CD14-positive monocyte (primary cell): Measurements from ENCODE around the gene CYFIP2. TPM values are rescaled to one million over a fixed set of nuclear protein-coding genes. Genes with fewer than 3 reads are reported as not detected.
A peak's percentile ranks its signal among the peaks of the same experiment; 100 is the strongest.

ENCODE experiments used
- DNase-seq, 3 donors: peaks; one replicate each; pipeline ENCODE4 v3.0.0-alpha.2; 2011 to 2022
- H2AFZ ChIP-seq: 2 replicates; pipeline ENCODE4 v1.6.0; 2012; ENCODE audit warnings: mild to moderate bottlenecking, low read depth, low read length, inconsistent platforms; ENCODE audit not compliant: insufficient read depth, poor library complexity, severe bottlenecking
- H3K27ac ChIP-seq, 2 donors: 1 replicate in 1 of 2; 2 replicates in 1 of 2; pipeline ENCODE4 v1.5.1; 2012 to 2013; ENCODE audit warnings: low read length in 2 of 2, control low read depth in 1 of 2, inconsistent platforms in 1 of 2, low read depth in 1 of 2, mild to moderate bottlenecking in 1 of 2
- H3K27me3 ChIP-seq, 2 donors: one replicate each; pipeline versions ENCODE4 v1.6.0 to v1.6.1; 2011 to 2013; ENCODE audit warnings: low read length in 2 of 2; ENCODE audit not compliant: control insufficient read depth in 2 of 2, insufficient read depth in 2 of 2
- H3K36me3 ChIP-seq, 2 donors: replicated peaks in 1 of 2; 1 replicate in 1 of 2; 2 replicates in 1 of 2; pipeline versions ENCODE4 v1.5.1 to v1.6.1; 2012 to 2013; ENCODE audit warnings: low read length in 2 of 2, control low read depth in 1 of 2, inconsistent platforms in 1 of 2, mild to moderate bottlenecking in 1 of 2; ENCODE audit not compliant: insufficient read depth in 2 of 2, control insufficient read depth in 1 of 2
- H3K4me1 ChIP-seq, 2 donors: 1 replicate in 1 of 2; 2 replicates in 1 of 2; pipeline versions ENCODE4 v1.5.1 to v1.6.1; 2012 to 2013; ENCODE audit warnings: low read length in 2 of 2, control low read depth in 1 of 2, inconsistent platforms in 1 of 2, mild to moderate bottlenecking in 1 of 2, moderate library complexity in 1 of 2; ENCODE audit not compliant: insufficient read depth in 2 of 2, control insufficient read depth in 1 of 2
- H3K4me2 ChIP-seq: replicated peaks from 2 replicates; pipeline ENCODE3; 2012; ENCODE audit warnings: low read length, moderate library complexity, mild to moderate bottlenecking; ENCODE audit not compliant: poor library complexity, severe bottlenecking; ENCODE audit errors: extremely low read depth
- H3K4me3 ChIP-seq, 3 experiments: fragments of 200-600 bp in 1 of 3; sonication (generic) in 1 of 3; replicated peaks in 1 of 3; 1 replicate in 2 of 3; 2 replicates in 1 of 3; pipeline ENCODE4 v1.5.1; 2011 to 2013; ENCODE audit warnings: low read length in 3 of 3, mild to moderate bottlenecking in 3 of 3, control low read depth in 2 of 3, low read depth in 2 of 3, inconsistent platforms in 1 of 3, moderate library complexity in 1 of 3
- H3K79me2 ChIP-seq: 2 replicates; pipeline ENCODE4 v1.6.0; 2012; ENCODE audit warnings: mild to moderate bottlenecking, control low read depth, inconsistent platforms, low read length, moderate library complexity; ENCODE audit not compliant: insufficient read depth
- H3K9ac ChIP-seq: 2 replicates; pipeline ENCODE4 v1.6.0; 2017; ENCODE audit warnings: low read length, mild to moderate bottlenecking; ENCODE audit not compliant: insufficient read depth, poor library complexity, severe bottlenecking
- H3K9me3 ChIP-seq, 2 donors: replicated peaks in 1 of 2; 1 replicate in 1 of 2; 2 replicates in 1 of 2; pipeline versions ENCODE4 v1.5.1 to v1.6.1; 2012 to 2013; ENCODE audit warnings: low read length in 2 of 2, control low read depth in 1 of 2; ENCODE audit not compliant: control insufficient read depth in 1 of 2, insufficient read depth in 1 of 2
- H4K20me1 ChIP-seq: 2 replicates; pipeline ENCODE4 v1.6.0; 2012; ENCODE audit warnings: mild to moderate bottlenecking, low read length, control low read depth, moderate library complexity; ENCODE audit not compliant: insufficient read depth
- H3K27ac Mint-ChIP-seq, 7 donors: one replicate each; pipeline ENCODE4 v1.8.0; 2020; ENCODE audit warnings: mild to moderate bottlenecking in 7 of 7, mixed read lengths in 7 of 7, moderate library complexity in 6 of 7, inconsistent platforms in 2 of 7
- H3K27me3 Mint-ChIP-seq, 3 donors: one replicate each; pipeline ENCODE4 v1.8.0; 2021 to 2022; ENCODE audit warnings: low read depth in 3 of 3, mild to moderate bottlenecking in 3 of 3, mixed read lengths in 3 of 3, moderate library complexity in 3 of 3, inconsistent platforms in 1 of 3
- H3K36me3 Mint-ChIP-seq, 2 donors: one replicate each; pipeline ENCODE4 v1.8.0; 2020; ENCODE audit warnings: mixed read lengths in 2 of 2, inconsistent platforms in 1 of 2, mild to moderate bottlenecking in 1 of 2
- H3K4me1 Mint-ChIP-seq: one replicate; pipeline ENCODE4 v1.8.0; 2020; ENCODE audit warnings: mild to moderate bottlenecking, mixed read lengths
- H3K4me3 Mint-ChIP-seq, 2 donors: one replicate each; pipeline ENCODE4 v1.8.0; 2020; ENCODE audit warnings: mild to moderate bottlenecking in 2 of 2, mixed read lengths in 2 of 2, moderate library complexity in 1 of 2
- H3K9me3 Mint-ChIP-seq, 7 donors: one replicate each; pipeline ENCODE4 v1.8.0; 2020 to 2022; ENCODE audit warnings: mixed read lengths in 7 of 7, mild to moderate bottlenecking in 6 of 7, moderate library complexity in 6 of 7, inconsistent platforms in 2 of 7
- CTCF ChIP-seq: fragments of 200-600 bp; IDR thresholded peaks from one replicate; pipeline ENCODE4 v1.8.0; 2022; ENCODE audit warnings: antibody characterized with exemption, mild to moderate bottlenecking
- WGBS: methylation state at CpG from one replicate; pipeline ENCODE4 v1.1.5; 2013; ENCODE audit warnings: missing lambda C conversion rate; ENCODE audit not compliant: insufficient coverage; 5-methylcytosine and 5-hydroxymethylcytosine counted together
- intact Hi-C, 2 donors: fragments of 100-400 bp; cut with micrococcal nuclease; formaldehyde crosslinking; loops; one replicate each; pipeline versions ENCODE4 v1.15.0 to v1.15.1; 2023
- polyA plus RNA-seq, 3 donors: library from polyadenylated mRNA; depleted of rRNA in 1 of 3; unstranded in 2 of 3; stranded (reverse) in 1 of 3; fragments of 300-500 nt in 2 of 3; fragments of >200 nt in 1 of 3; fragmentation: Illumina TruSeq in 2 of 3; gene quantifications; 1 replicate in 2 of 3; 2 replicates in 1 of 3; pipeline ENCODE4 v1.2.3, GENCODE V29; 2012 to 2021

The CYFIP2 gene
- polyA plus RNA-seq, 3 donors: 33.6 to 45.6 (median 36.0) TPM

GRCh38 chr5:157323107-157323706 lies 57.3 kb downstream of the CYFIP2 start:
- Mint-ChIP-seq H3K36me3 (peaks cover 73 to 75% of the 10 kb centered on the region in 2 donors), H3K9me3 (peaks cover 0 to 5% (median 3%) of the 10 kb centered on the region in 7 donors), H3K4me3 (no peak overlapping the region), H3K27me3 (no peaks in the 10 kb centered on the region), H3K4me1 (peaks cover 2% of the 10 kb centered on the region), H3K27ac (peak overlapping the region in 2 of 7 donors; percentile 15 to 17)
- WGBS: 95% methylated on average over 7 of the region's 10 CpGs
- Histone ChIP-seq H3K79me2 (no peaks in the 10 kb centered on the region), H3K4me2 (no peak overlapping the region), H2AFZ (no peak overlapping the region), H3K27me3 (no peaks in the 10 kb centered on the region), H3K9ac (no peak overlapping the region), H3K4me3 (no peak overlapping the region), H3K9me3 (no peaks in the 10 kb centered on the region), H3K27ac (no peak overlapping the region), H3K36me3 (peaks cover 35 to 94% of the 10 kb centered on the region in 2 donors), H4K20me1 (no peaks in the 10 kb centered on the region), H3K4me1 (peaks cover 0 to 2% of the 10 kb centered on the region in 2 donors)
- no peak for DNase-seq
- intact Hi-C loops: loop anchor here in 1 of 2 donors (10.0 kb wide), 1 partner anchor 422 kb away; the partner anchor contains the start of gene LSM11
- peak; percentile 15 for TF ChIP-seq CTCF

- intact Hi-C loops: loop anchor here in 1 of 2 donors (10.0 kb wide), 1 partner anchor 421 kb away; the partner anchor contains the start of gene LSM11
- peaks cover 29 to 84% of the 10 kb centered on the region in 2 donors for H3K36me3 ChIP-seq
- no peak for TF ChIP-seq CTCF
- H3K9ac ChIP-seq: no peak overlapping the region
- H3K27ac Mint-ChIP-seq: no peak overlapping the region
- no peak overlapping the region for H2AFZ ChIP-seq
- H3K27me3 Mint-ChIP-seq: no peaks in the 10 kb centered on the region
- H3K4me2 ChIP-seq: no peak overlapping the region
- no peaks in the 10 kb centered on the region for H3K79me2 ChIP-seq
- H3K4me1 Mint-ChIP-seq: peaks cover 8% of the 10 kb centered on the region
- WGBS: 100% methylated on average over 4 of the region's 7 CpGs
- H4K20me1 ChIP-seq: no peaks in the 10 kb centered on the region
- peaks cover 8 to 12% of the 10 kb centered on the region in 2 donors for H3K4me1 ChIP-seq
- H3K4me3 Mint-ChIP-seq: no peak overlapping the region
- H3K4me3 ChIP-seq: no peak overlapping the region
- no peaks in the 10 kb centered on the region for H3K9me3 ChIP-seq
- no peak overlapping the region for H3K27ac ChIP-seq
- peaks cover 65 to 67% of the 10 kb centered on the region in 2 donors for H3K36me3 Mint-ChIP-seq
- H3K27me3 ChIP-seq: no peaks in the 10 kb centered on the region
- no peak for DNase-seq
- peaks cover 0 to 5% (median 3%) of the 10 kb centered on the region in 7 donors for H3K9me3 Mint-ChIP-seq
Observed at GRCh38 chr5:157324237-157324636, 58.3 kb downstream of the CYFIP2 start.
